BE2C (cell line): ENCODE measurements around the gene GOLGA8S.
"Not testable (repeated sequence)": the region's sequence is repeated elsewhere in the genome, so short reads cannot be mapped to it uniquely, and the experiment has no call there.

Source experiments
- DNase-seq: peaks from one replicate; pipeline ENCODE4 v3.0.0-alpha.2; 2020
- H3K27me3 ChIP-seq: fragments of 250-450 bp; sonication (Bioruptor Pico); 2 replicates; pipeline ENCODE4 v1.5.1; 2020; ENCODE audit warnings: mild to moderate bottlenecking
- H3K36me3 ChIP-seq: fragments of 250-450 bp; sonication (Bioruptor Pico); 2 replicates; pipeline ENCODE4 v1.5.1; 2020; ENCODE audit warnings: mild to moderate bottlenecking
- H3K4me1 ChIP-seq: fragments of 250-450 bp; sonication (Bioruptor Pico); 2 replicates; pipeline ENCODE4 v1.5.1; 2020
- H3K4me3 ChIP-seq: 2 replicates; pipeline ENCODE4 v1.5.1; 2011; ENCODE audit warnings: low read depth, low read length
- H3K9me3 ChIP-seq: fragments of 250-450 bp; sonication (Bioruptor Pico); 2 replicates; pipeline ENCODE4 v1.5.1; 2020
- TF ChIP-seq, protein P1 (sequence below): IDR thresholded peaks from 2 replicates; pipeline ENCODE4 v1.5.1; 2012; ENCODE audit warnings: mild to moderate bottlenecking, low read depth, low read length

The GOLGA8S gene

GRCh38 chr15:23395832-23396231 lies 41.3 kb downstream of the GOLGA8S start:
- no peak for DNase-seq
- H3K36me3 ChIP-seq = no peaks in the 10 kb centered on the region
- no peaks in the 10 kb centered on the region for H3K4me1 ChIP-seq
- no peak overlapping the region for H3K4me3 ChIP-seq
- no peaks in the 10 kb centered on the region for H3K9me3 ChIP-seq
- no peaks in the 10 kb centered on the region for H3K27me3 ChIP-seq
- TF ChIP-seq, protein P1, sequence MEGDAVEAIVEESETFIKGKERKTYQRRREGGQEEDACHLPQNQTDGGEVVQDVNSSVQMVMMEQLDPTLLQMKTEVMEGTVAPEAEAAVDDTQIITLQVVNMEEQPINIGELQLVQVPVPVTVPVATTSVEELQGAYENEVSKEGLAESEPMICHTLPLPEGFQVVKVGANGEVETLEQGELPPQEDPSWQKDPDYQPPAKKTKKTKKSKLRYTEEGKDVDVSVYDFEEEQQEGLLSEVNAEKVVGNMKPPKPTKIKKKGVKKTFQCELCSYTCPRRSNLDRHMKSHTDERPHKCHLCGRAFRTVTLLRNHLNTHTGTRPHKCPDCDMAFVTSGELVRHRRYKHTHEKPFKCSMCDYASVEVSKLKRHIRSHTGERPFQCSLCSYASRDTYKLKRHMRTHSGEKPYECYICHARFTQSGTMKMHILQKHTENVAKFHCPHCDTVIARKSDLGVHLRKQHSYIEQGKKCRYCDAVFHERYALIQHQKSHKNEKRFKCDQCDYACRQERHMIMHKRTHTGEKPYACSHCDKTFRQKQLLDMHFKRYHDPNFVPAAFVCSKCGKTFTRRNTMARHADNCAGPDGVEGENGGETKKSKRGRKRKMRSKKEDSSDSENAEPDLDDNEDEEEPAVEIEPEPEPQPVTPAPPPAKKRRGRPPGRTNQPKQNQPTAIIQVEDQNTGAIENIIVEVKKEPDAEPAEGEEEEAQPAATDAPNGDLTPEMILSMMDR = no peak

GRCh38 chr15:23397779-23398178 lies 43.2 kb downstream of the GOLGA8S start:
- Histone ChIP-seq H3K9me3 (no peaks in the 10 kb centered on the region), H3K36me3 (no peaks in the 10 kb centered on the region), H3K4me3 (no peak overlapping the region), H3K27me3 (no peaks in the 10 kb centered on the region), H3K4me1 (no peaks in the 10 kb centered on the region)
- TF ChIP-seq, protein P1 = no peak
- no peak for DNase-seq

GRCh38 chr15:23398357-23398756 lies 43.8 kb downstream of the GOLGA8S start:
- H3K4me3 ChIP-seq, H3K9me3 ChIP-seq, H3K27me3 ChIP-seq, H3K4me1 ChIP-seq, H3K36me3 ChIP-seq, DNase-seq: not testable (repeated sequence)

GRCh38 chr15:23399207-23399606 lies 44.7 kb downstream of the GOLGA8S start:
- not testable (repeated sequence) for H3K27me3 ChIP-seq, H3K36me3 ChIP-seq, DNase-seq, H3K4me1 ChIP-seq, H3K9me3 ChIP-seq, H3K4me3 ChIP-seq

GRCh38 chr15:23401627-23402026 lies 47.1 kb downstream of the GOLGA8S start:
- Histone ChIP-seq H3K9me3 (no peaks in the 10 kb centered on the region), H3K4me3 (no peak overlapping the region), H3K27me3 (no peaks in the 10 kb centered on the region), H3K36me3 (no peaks in the 10 kb centered on the region), H3K4me1 (no peaks in the 10 kb centered on the region)
- DNase-seq = no peak
- TF ChIP-seq, protein P1 = no peak

DNA sequence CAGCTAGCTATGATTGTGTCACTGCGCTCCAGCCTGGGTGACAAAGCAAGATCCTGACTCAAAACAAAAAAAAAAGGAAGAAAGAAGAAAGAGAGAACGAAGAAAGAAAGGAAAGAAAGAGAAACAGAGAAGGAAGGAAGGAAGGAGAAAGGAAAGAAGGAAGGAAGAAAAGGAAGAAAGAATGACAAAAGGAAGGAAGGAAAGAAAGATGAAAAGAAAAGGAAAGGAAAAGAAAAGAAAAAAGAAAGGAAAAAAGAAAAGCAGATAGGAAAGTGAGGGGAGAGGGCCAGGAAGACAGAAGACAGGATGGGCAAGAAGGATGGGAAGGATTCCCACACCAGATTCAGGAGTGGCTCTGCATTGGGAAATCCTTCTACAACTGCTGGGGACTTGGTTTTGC lies 47.6 kb downstream of the GOLGA8S start:
- no peaks in the 10 kb centered on the region for H3K4me1 ChIP-seq
- no peaks in the 10 kb centered on the region for H3K36me3 ChIP-seq
- TF ChIP-seq, protein P1 = no peak
- H3K27me3 ChIP-seq = no peaks in the 10 kb centered on the region
- H3K9me3 ChIP-seq = no peaks in the 10 kb centered on the region
- no peak for DNase-seq
- no peak overlapping the region for H3K4me3 ChIP-seq

GRCh38 chr15:23402544-23402943 lies 48.0 kb downstream of the GOLGA8S start:
- TF ChIP-seq, protein P1 = no peak
- DNase-seq = no peak
- no peaks in the 10 kb centered on the region for H3K4me1 ChIP-seq
- H3K9me3 ChIP-seq = no peaks in the 10 kb centered on the region
- no peak overlapping the region for H3K4me3 ChIP-seq
- H3K27me3 ChIP-seq = no peaks in the 10 kb centered on the region
- no peaks in the 10 kb centered on the region for H3K36me3 ChIP-seq
